ENCODE measurements around the gene PLEKHA1. TPM values are rescaled to one million over a fixed set of nuclear protein-coding genes. Genes with fewer than 3 reads are reported as not detected.
A peak's percentile ranks its signal among the peaks of the same experiment; 100 is the strongest.

PLEKHA1 gene
- total and polyA plus RNA-seq, 8 donors: 9.0 to 61.8 (median 19.6) TPM

- WGBS, 5 donors: 71 to 83% (median 76%) methylated on average over 2 of the region's 2 CpGs
- intact Hi-C loops (cut with DNase I; ENCODE audit: low total_unique reads): no loop called here
- H3K27ac ChIP-seq: no peak overlapping the region
- no peaks in the 10 kb centered on the region for H3K27me3 ChIP-seq
- H3K9me3 ChIP-seq: no peaks in the 10 kb centered on the region
- DNase-seq: no peak
- no peaks in the 10 kb centered on the region for H3K4me1 ChIP-seq
- no peak overlapping the region for H3K4me3 ChIP-seq
- TF ChIP-seq POLR2A (IDR thresholded peaks at IDR 0.05) (no peak), EP300 (IDR thresholded peaks at IDR 0.05) (no peak), CTCF (IDR thresholded peaks at IDR 0.05) (no peak), POLR2AphosphoS5 (IDR thresholded peaks at IDR 0.05) (no peak)
- peaks cover 0 to 70% (median 60%) of the 10 kb centered on the region in 4 donors for H3K36me3 ChIP-seq
These were observed 30.1 kb downstream of the PLEKHA1 start for GRCh38 chr10:122404576-122404975.

GRCh38 chr10:122407375-122408125 is 33.0 kb downstream of the PLEKHA1 start:
- H3K36me3 ChIP-seq: peaks cover 0 to 63% (median 52%) of the 10 kb centered on the region in 4 donors
- TF ChIP-seq EP300 (IDR thresholded peaks at IDR 0.05): no peak
- no peak for TF ChIP-seq POLR2A (IDR thresholded peaks at IDR 0.05)
- TF ChIP-seq POLR2AphosphoS5 (IDR thresholded peaks at IDR 0.05): no peak
- no peak for TF ChIP-seq CTCF (IDR thresholded peaks at IDR 0.05)
- DNase-seq: peak in 1 of 2 donors; percentile 16
- no peaks in the 10 kb centered on the region for H3K27me3 ChIP-seq
- no peaks in the 10 kb centered on the region for H3K9me3 ChIP-seq
- H3K4me1 ChIP-seq: no peaks in the 10 kb centered on the region
- intact Hi-C loops (cut with DNase I; ENCODE audit: low total_unique reads): no loop called here
- H3K4me3 ChIP-seq: no peak overlapping the region
- 70 to 77% (median 75%) methylated on average over 8 of the region's 8 CpGs for WGBS, 5 donors
- H3K27ac ChIP-seq: peak overlapping the region in 1 of 5 donors; percentile 22

GRCh38 chr10:122413327-122413726 is 38.8 kb downstream of the PLEKHA1 start:
- Histone ChIP-seq H3K36me3 (peaks cover 0 to 70% (median 49%) of the 10 kb centered on the region in 4 donors), H3K27me3 (no peaks in the 10 kb centered on the region), H3K4me3 (no peak overlapping the region), H3K4me1 (no peaks in the 10 kb centered on the region), H3K27ac (no peak overlapping the region), H3K9me3 (no peaks in the 10 kb centered on the region)
- intact Hi-C loops (cut with DNase I; ENCODE audit: low total_unique reads): no loop called here
- TF ChIP-seq EP300 (IDR thresholded peaks at IDR 0.05) (no peak), CTCF (IDR thresholded peaks at IDR 0.05) (no peak), POLR2A (IDR thresholded peaks at IDR 0.05) (no peak), POLR2AphosphoS5 (IDR thresholded peaks at IDR 0.05) (no peak)
- DNase-seq: no peak

- peaks cover 0 to 39% (median 5%) of the 10 kb centered on the region in 4 donors for H3K4me1 ChIP-seq
- 90 to 96% (median 92%) methylated on average over 2 of the region's 2 CpGs for WGBS, 5 donors
- no peak overlapping the region for H3K4me3 ChIP-seq
- no peaks in the 10 kb centered on the region for H3K27me3 ChIP-seq
- intact Hi-C loops (cut with DNase I; ENCODE audit: low total_unique reads): no loop called here
- H3K27ac ChIP-seq: no peak overlapping the region
- H3K36me3 ChIP-seq: peaks cover 0 to 86% (median 38%) of the 10 kb centered on the region in 4 donors
- DNase-seq: no peak
- H3K9me3 ChIP-seq: no peaks in the 10 kb centered on the region
- no peak for TF ChIP-seq POLR2A (IDR thresholded peaks at IDR 0.05)
- TF ChIP-seq EP300 (IDR thresholded peaks at IDR 0.05): no peak
- no peak for TF ChIP-seq POLR2AphosphoS5 (IDR thresholded peaks at IDR 0.05)
- no peak for TF ChIP-seq CTCF (IDR thresholded peaks at IDR 0.05)
These were observed 43.2 kb downstream of the PLEKHA1 start for GRCh38 chr10:122417667-122418066.

Data from stomach (tissue), 9 donors.